Sigmoid colon (tissue), 7 donors: ENCODE measurements around the gene MLLT6. TPM values are rescaled to one million over a fixed set of nuclear protein-coding genes. Genes with fewer than 3 reads are reported as not detected.
A peak's percentile ranks its signal among the peaks of the same experiment; 100 is the strongest.

Experiments used
- DNase-seq: peaks from one replicate; pipeline ENCODE4 v3.0.0-alpha.2; 2019
- H3K27ac ChIP-seq, 4 donors: fragments of 200-600 bp; sonication (generic); one replicate each; pipeline ENCODE4 v1.5.1; 2016 to 2019; ENCODE audit warnings: mild to moderate bottlenecking in 1 of 4
- H3K27me3 ChIP-seq, 3 donors: fragments of 200-600 bp; sonication (generic); one replicate each; pipeline ENCODE4 v1.5.1; 2019; ENCODE audit warnings: mild to moderate bottlenecking in 1 of 3
- H3K36me3 ChIP-seq, 4 donors: fragments of 200-600 bp; sonication (generic); one replicate each; pipeline ENCODE4 v1.5.1; 2016 to 2019
- H3K4me1 ChIP-seq, 4 donors: fragments of 200-600 bp; sonication (generic); one replicate each; pipeline ENCODE4 v1.5.1; 2017 to 2019
- H3K4me3 ChIP-seq, 4 donors: fragments of 200-600 bp; sonication (generic); one replicate each; pipeline ENCODE4 v1.5.1; 2017 to 2019; ENCODE audit warnings: mild to moderate bottlenecking in 2 of 4, moderate library complexity in 1 of 4
- H3K9me3 ChIP-seq, 4 donors: fragments of 200-600 bp in 3 of 4; sonication (generic) in 3 of 4; one replicate each; pipeline versions ENCODE4 v1.5.1 to v1.6.1; 2013 to 2019
- CTCF ChIP-seq, 4 experiments: fragments of 450-650 bp in 3 of 4; fragments of 200-600 bp in 1 of 4; IDR thresholded peaks; one replicate each; pipeline ENCODE4 v1.5.1; 2016 to 2019; ENCODE audit warnings: antibody characterized with exemption in 4 of 4, mild to moderate bottlenecking in 3 of 4, moderate library complexity in 2 of 4
- EP300 ChIP-seq, 4 donors: sonication (generic); formaldehyde crosslinking; IDR thresholded peaks; one replicate each; pipeline ENCODE4 v1.6.1; 2017; ENCODE audit warnings: antibody characterized with exemption in 4 of 4
- POLR2A ChIP-seq, 2 donors: fragments of 450-650 bp; IDR thresholded peaks; one replicate each; pipeline ENCODE4 v1.6.1; 2016; ENCODE audit warnings: antibody characterized with exemption in 2 of 2, mild to moderate bottlenecking in 2 of 2, moderate library complexity in 2 of 2
- POLR2AphosphoS5 ChIP-seq, 4 donors: sonication (generic); formaldehyde crosslinking; IDR thresholded peaks; one replicate each; pipeline ENCODE4 v1.6.1; 2017; ENCODE audit warnings: antibody characterized with exemption in 4 of 4
- WGBS, 2 donors: extraction: QIAGEN DNeasy Blood & Tissue Kit; methylation state at CpG; one replicate each; pipeline ENCODE4 v1.1.7; 2013; 5-methylcytosine and 5-hydroxymethylcytosine counted together
- intact Hi-C: fragments of 100-400 bp; cut with DNase I; formaldehyde crosslinking; loops from one replicate; pipeline ENCODE4 v1.15.1; 2023
- polyA plus RNA-seq, 3 donors: library from polyadenylated mRNA; stranded (reverse); fragments of 200-250 nt; gene quantifications; one replicate each; pipeline ENCODE4 v1.2.3, GENCODE V29; 2013
- total RNA-seq, 4 donors: library from RNA; depleted of rRNA; stranded (reverse); fragments of >200 nt; gene quantifications; one replicate each; pipeline ENCODE4 v1.1.0, GENCODE V29; 2016
- donor health status: healthy with polysubstance abuse.
- donor health status: Bipolar disorder and iron deficiency.
- donor health status: healthy.

Gene MLLT6
- total and polyA plus RNA-seq, 7 donors = 15.3 to 90.3 (median 51.5) TPM

GRCh38 chr17:38728290-38728831 is 23.3 kb downstream of the MLLT6 start:
- Histone ChIP-seq H3K4me3 (no peak overlapping the region), H3K27me3 (no peaks in the 10 kb centered on the region), H3K27ac (peak overlapping the region in 1 of 4 donors; percentile 87), H3K9me3 (no peaks in the 10 kb centered on the region), H3K4me1 (peaks cover 2 to 46% (median 45%) of the 10 kb centered on the region in 4 donors), H3K36me3 (peaks cover 0 to 11% (median 0%) of the 10 kb centered on the region in 4 donors)
- DNase-seq = no peak
- intact Hi-C loops = loop anchor here (2.0 kb wide), 1 partner anchor 22 kb away; no protein-coding TSS in a partner anchor
- TF ChIP-seq POLR2AphosphoS5 (IDR thresholded peaks at IDR 0.05) (no peak), CTCF (IDR thresholded peaks at IDR 0.05) (no peak), EP300 (IDR thresholded peaks at IDR 0.05) (no peak), POLR2A (IDR thresholded peaks at IDR 0.05) (no peak)
- 59 to 76% methylated on average over 8 of the region's 8 CpGs for WGBS, 2 donors

GRCh38 chr17:38729368-38729885 is 24.4 kb downstream of the MLLT6 start:
- Histone ChIP-seq H3K36me3 (peaks cover 0 to 15% (median 2%) of the 10 kb centered on the region in 4 donors), H3K27me3 (no peaks in the 10 kb centered on the region), H3K4me1 (peaks cover 2 to 42% (median 40%) of the 10 kb centered on the region in 4 donors), H3K27ac (peak overlapping the region; percentile 83 to 94 (median 88)), H3K9me3 (no peaks in the 10 kb centered on the region), H3K4me3 (peak overlapping the region; percentile 42 to 84 (median 72))
- WGBS, 2 donors = 24 to 30% methylated on average over 14 of the region's 14 CpGs
- intact Hi-C loops = loop anchor here (2.0 kb wide), 1 partner anchor 23 kb away; no protein-coding TSS in a partner anchor
- no peak for DNase-seq
- TF ChIP-seq EP300 (IDR thresholded peaks at IDR 0.05) = no peak
- no peak for TF ChIP-seq POLR2AphosphoS5 (IDR thresholded peaks at IDR 0.05)
- TF ChIP-seq CTCF (IDR thresholded peaks at IDR 0.05) = no peak
- TF ChIP-seq POLR2A (IDR thresholded peaks at IDR 0.05) = no peak

GRCh38 chr17:38729886-38730525 is 24.9 kb downstream of the MLLT6 start, which contains the start of gene CISD3:
Gene CISD3, plus strand, starts transcription at chr17:38730341. Its CDS starts 18 bp downstream, at chr17:38730359.
- H3K9me3 ChIP-seq = no peaks in the 10 kb centered on the region
- peaks cover 2 to 37% (median 36%) of the 10 kb centered on the region in 4 donors for H3K4me1 ChIP-seq
- H3K27ac ChIP-seq = peak within 1 kb of the TSS; percentile 87 to 94 (median 90)
- TF ChIP-seq CTCF (IDR thresholded peaks at IDR 0.05) = peak; percentile 30 to 71 (median 37)
- no peak for TF ChIP-seq POLR2A (IDR thresholded peaks at IDR 0.05)
- peak in 2 of 4 donors; percentile 44 to 55 for TF ChIP-seq POLR2AphosphoS5 (IDR thresholded peaks at IDR 0.05)
- no peaks in the 10 kb centered on the region for H3K27me3 ChIP-seq
- peak; percentile 93 for DNase-seq
- H3K4me3 ChIP-seq = peak within 1 kb of the TSS; percentile 63 to 84 (median 80)
- 0 to 1% methylated on average over 92 of the region's 92 CpGs for WGBS, 2 donors
- intact Hi-C loops = loop anchor here (1.0 to 5.0 kb wide), 4 partner anchors 21 to 69 kb away; partner anchors contain the start of gene PIP4K2B
- peaks cover 0 to 15% (median 2%) of the 10 kb centered on the region in 4 donors for H3K36me3 ChIP-seq

- H3K27ac ChIP-seq = peak overlapping the region; percentile 87 to 94 (median 90)
- H3K36me3 ChIP-seq = peaks cover 0 to 13% (median 3%) of the 10 kb centered on the region in 4 donors
- TF ChIP-seq EP300 (IDR thresholded peaks at IDR 0.05) (no peak), CTCF (IDR thresholded peaks at IDR 0.05) (no peak), POLR2AphosphoS5 (IDR thresholded peaks at IDR 0.05) (peak in 2 of 4 donors; percentile 55 to 60), POLR2A (IDR thresholded peaks at IDR 0.05) (peak in 1 of 2 donors; percentile 56)
- DNase-seq = peak; percentile 93
- H3K27me3 ChIP-seq = no peaks in the 10 kb centered on the region
- H3K9me3 ChIP-seq = no peaks in the 10 kb centered on the region
- H3K4me3 ChIP-seq = peak overlapping the region; percentile 63 to 84 (median 80)
- peaks cover 2 to 44% (median 39%) of the 10 kb centered on the region in 4 donors for H3K4me1 ChIP-seq
- intact Hi-C loops = loop anchor here (1.0 to 5.0 kb wide), 3 partner anchors 20 to 69 kb away; partner anchors contain the start of gene PIP4K2B
- 5 to 25% methylated on average over 27 of the region's 27 CpGs for WGBS, 2 donors
Observed at GRCh38 chr17:38730526-38731379, 25.7 kb downstream of the MLLT6 start.
